Measurements from ENCODE around the gene ABCG4.

The ABCG4 gene

GRCh38 chr11:119109843-119110242 lies 39.0 kb upstream of the ABCG4 start:
- no peak for TF ChIP-seq ZNF274 (IDR thresholded peaks at IDR 0.05; ENCODE audit: low read depth, low read length)
- H3K4me3 ChIP-seq (ENCODE audit: low read length) = no peak overlapping the region

GRCh38 chr11:119110439-119110838 lies 38.4 kb upstream of the ABCG4 start:
- H3K4me3 ChIP-seq (ENCODE audit: low read length) = no peak overlapping the region
- no peak for TF ChIP-seq ZNF274 (IDR thresholded peaks at IDR 0.05; ENCODE audit: low read depth, low read length)

- no peak overlapping the region for H3K4me3 ChIP-seq (ENCODE audit: low read length)
- no peak for TF ChIP-seq ZNF274 (IDR thresholded peaks at IDR 0.05; ENCODE audit: low read depth, low read length)
Observed at GRCh38 chr11:119111361-119111925, 37.4 kb upstream of the ABCG4 start.

GRCh38 chr11:119112314-119113020 lies 36.4 kb upstream of the ABCG4 start:
- no peak overlapping the region for H3K4me3 ChIP-seq (ENCODE audit: low read length)
- TF ChIP-seq ZNF274 (IDR thresholded peaks at IDR 0.05; ENCODE audit: low read depth, low read length) = no peak

- no peak overlapping the region for H3K4me3 ChIP-seq (ENCODE audit: low read length)
- TF ChIP-seq ZNF274 (IDR thresholded peaks at IDR 0.05; ENCODE audit: low read depth, low read length) = no peak
Observed at GRCh38 chr11:119113716-119114115, 35.1 kb upstream of the ABCG4 start.

GRCh38 chr11:119114351-119114750 lies 34.5 kb upstream of the ABCG4 start:
- H3K4me3 ChIP-seq (ENCODE audit: low read length) = no peak overlapping the region
- TF ChIP-seq ZNF274 (IDR thresholded peaks at IDR 0.05; ENCODE audit: low read depth, low read length) = no peak

- TF ChIP-seq ZNF274 (IDR thresholded peaks at IDR 0.05; ENCODE audit: low read depth, low read length) = no peak
- H3K4me3 ChIP-seq (ENCODE audit: low read length) = no peak overlapping the region
Observed at GRCh38 chr11:119115484-119116234, 33.2 kb upstream of the ABCG4 start.

- no peak for TF ChIP-seq ZNF274 (IDR thresholded peaks at IDR 0.05; ENCODE audit: low read depth, low read length)
- no peak overlapping the region for H3K4me3 ChIP-seq (ENCODE audit: low read length)
Observed at GRCh38 chr11:119116235-119116594, 32.6 kb upstream of the ABCG4 start.

GRCh38 chr11:119116601-119117000 lies 32.3 kb upstream of the ABCG4 start:
- H3K4me3 ChIP-seq (ENCODE audit: low read length) = no peak overlapping the region
- no peak for TF ChIP-seq ZNF274 (IDR thresholded peaks at IDR 0.05; ENCODE audit: low read depth, low read length)

GRCh38 chr11:119117004-119117706 lies 31.7 kb upstream of the ABCG4 start:
- no peak overlapping the region for H3K4me3 ChIP-seq (ENCODE audit: low read length)
- TF ChIP-seq ZNF274 (IDR thresholded peaks at IDR 0.05; ENCODE audit: low read depth, low read length) = no peak

GRCh38 chr11:119118227-119118626 lies 30.6 kb upstream of the ABCG4 start:
- H3K4me3 ChIP-seq (ENCODE audit: low read length) = no peak overlapping the region
- TF ChIP-seq ZNF274 (IDR thresholded peaks at IDR 0.05; ENCODE audit: low read depth, low read length) = no peak

- TF ChIP-seq ZNF274 (IDR thresholded peaks at IDR 0.05; ENCODE audit: low read depth, low read length) = no peak
- no peak overlapping the region for H3K4me3 ChIP-seq (ENCODE audit: low read length)
Observed at GRCh38 chr11:119118946-119119345, 29.9 kb upstream of the ABCG4 start.

GRCh38 chr11:119120639-119121007 lies 28.2 kb upstream of the ABCG4 start:
- no peak for TF ChIP-seq ZNF274 (IDR thresholded peaks at IDR 0.05; ENCODE audit: low read depth, low read length)
- H3K4me3 ChIP-seq (ENCODE audit: low read length) = peak overlapping the region; percentile 56; the same call in 1 of the 2 replicates

GRCh38 chr11:119121008-119121810 lies 27.6 kb upstream of the ABCG4 start, which contains the start of gene HINFP:
Gene HINFP, plus strand, starts transcription at chr11:119121580. Its CDS starts 5,365 bp downstream, at chr11:119126945.
- TF ChIP-seq ZNF274 (IDR thresholded peaks at IDR 0.05; ENCODE audit: low read depth, low read length) = no peak
- peak within 1 kb of the TSS; percentile 90 for H3K4me3 ChIP-seq (ENCODE audit: low read length)
